Measurements from ENCODE around the gene SFPQ.

Gene SFPQ

DNA sequence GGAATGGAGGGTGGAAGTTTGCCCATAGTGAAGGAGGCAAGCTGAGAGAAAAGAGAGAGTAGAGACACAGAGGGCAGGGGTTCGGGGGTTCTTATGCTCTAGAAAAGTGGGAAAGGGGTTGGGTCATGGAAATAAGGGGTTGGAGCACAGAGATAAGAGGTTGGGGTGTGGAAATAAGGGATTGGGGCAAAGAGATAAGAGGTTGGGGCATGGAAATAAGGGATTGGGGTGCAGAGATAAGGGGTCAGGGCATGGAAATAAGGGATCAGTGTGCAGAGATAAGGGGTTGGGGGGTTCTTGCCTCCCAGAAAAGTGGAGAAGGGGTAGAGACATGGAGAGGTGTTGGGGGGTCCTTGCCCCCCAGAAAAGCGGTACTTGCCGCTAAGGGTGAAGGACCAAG is 56.2 kb downstream of the SFPQ start:
- DNase-seq (ENCODE audit: low read depth), result no peak
- TF ChIP-seq CTCF (conservative IDR thresholded peaks at IDR 0.05; ENCODE audit: low read depth, low read length), result no peak
- H3K4me3 ChIP-seq (ENCODE audit: low read length), result no peak overlapping the region

Measured in retinal pigment epithelial cell (primary cell).